ENCODE results near the gene SLC9A4.
A peak's percentile ranks its signal among the peaks of the same experiment; 100 is the strongest.

The SLC9A4 gene

GRCh38 chr2:102439065-102439695, 33.8 kb upstream of the SLC9A4 start:
- Mint-ChIP-seq H3K27me3 (no peaks in the 10 kb centered on the region), H3K27ac (no peak overlapping the region), H3K9me3 (no peaks in the 10 kb centered on the region), H3K4me1 (peaks cover 24% of the 10 kb centered on the region), H3K4me3 (no peak overlapping the region), H3K36me3 (no peaks in the 10 kb centered on the region)
- no peak for ATAC-seq

GRCh38 chr2:102442967-102443828, 29.8 kb upstream of the SLC9A4 start:
- Mint-ChIP-seq H3K9me3 (no peaks in the 10 kb centered on the region), H3K36me3 (no peaks in the 10 kb centered on the region), H3K4me1 (peaks cover 5% of the 10 kb centered on the region), H3K4me3 (no peak overlapping the region), H3K27me3 (no peaks in the 10 kb centered on the region), H3K27ac (no peak overlapping the region)
- ATAC-seq, result peak; percentile 68

- no peak for ATAC-seq
- no peaks in the 10 kb centered on the region for H3K36me3 Mint-ChIP-seq
- no peaks in the 10 kb centered on the region for H3K27me3 Mint-ChIP-seq
- H3K9me3 Mint-ChIP-seq, result no peaks in the 10 kb centered on the region
- no peak overlapping the region for H3K27ac Mint-ChIP-seq
- no peak overlapping the region for H3K4me3 Mint-ChIP-seq
- peaks cover 5% of the 10 kb centered on the region for H3K4me1 Mint-ChIP-seq
Measured at GRCh38 chr2:102444233-102444632, 28.8 kb upstream of the SLC9A4 start.

- no peak overlapping the region for H3K27ac Mint-ChIP-seq
- H3K36me3 Mint-ChIP-seq, result no peaks in the 10 kb centered on the region
- H3K4me1 Mint-ChIP-seq, result peaks cover 5% of the 10 kb centered on the region
- H3K27me3 Mint-ChIP-seq, result no peaks in the 10 kb centered on the region
- ATAC-seq, result no peak
- no peaks in the 10 kb centered on the region for H3K9me3 Mint-ChIP-seq
- no peak overlapping the region for H3K4me3 Mint-ChIP-seq
Measured at GRCh38 chr2:102446936-102447335, 26.1 kb upstream of the SLC9A4 start.

GRCh38 chr2:102449370-102449974, 23.6 kb upstream of the SLC9A4 start:
- Mint-ChIP-seq H3K36me3 (no peaks in the 10 kb centered on the region), H3K9me3 (no peaks in the 10 kb centered on the region), H3K27me3 (no peaks in the 10 kb centered on the region), H3K27ac (no peak overlapping the region), H3K4me1 (no peaks in the 10 kb centered on the region), H3K4me3 (no peak overlapping the region)
- no peak for ATAC-seq

GRCh38 chr2:102451968-102452367, 21.1 kb upstream of the SLC9A4 start:
- ATAC-seq, result no peak
- H3K4me1 Mint-ChIP-seq, result no peaks in the 10 kb centered on the region
- peaks cover 9% of the 10 kb centered on the region for H3K27me3 Mint-ChIP-seq
- H3K4me3 Mint-ChIP-seq, result no peak overlapping the region
- H3K36me3 Mint-ChIP-seq, result peaks cover 6% of the 10 kb centered on the region
- no peak overlapping the region for H3K27ac Mint-ChIP-seq
- peaks cover 3% of the 10 kb centered on the region for H3K9me3 Mint-ChIP-seq

- Mint-ChIP-seq H3K9me3 (peaks cover 3% of the 10 kb centered on the region), H3K4me1 (no peaks in the 10 kb centered on the region), H3K36me3 (peaks cover 6% of the 10 kb centered on the region), H3K27me3 (peaks cover 9% of the 10 kb centered on the region), H3K27ac (no peak overlapping the region), H3K4me3 (no peak overlapping the region)
- ATAC-seq, result no peak
Measured at GRCh38 chr2:102453501-102453900, 19.5 kb upstream of the SLC9A4 start.

GRCh38 chr2:102455061-102455670, 17.9 kb upstream of the SLC9A4 start:
- ATAC-seq, result no peak
- H3K27ac Mint-ChIP-seq, result no peak overlapping the region
- H3K27me3 Mint-ChIP-seq, result peaks cover 19% of the 10 kb centered on the region
- no peaks in the 10 kb centered on the region for H3K4me1 Mint-ChIP-seq
- no peak overlapping the region for H3K4me3 Mint-ChIP-seq
- H3K9me3 Mint-ChIP-seq, result peaks cover 3% of the 10 kb centered on the region
- H3K36me3 Mint-ChIP-seq, result peaks cover 6% of the 10 kb centered on the region

GRCh38 chr2:102460467-102460866, 12.6 kb upstream of the SLC9A4 start:
- H3K4me1 Mint-ChIP-seq, result no peaks in the 10 kb centered on the region
- H3K4me3 Mint-ChIP-seq, result no peak overlapping the region
- H3K27me3 Mint-ChIP-seq, result peaks cover 37% of the 10 kb centered on the region
- H3K36me3 Mint-ChIP-seq, result peaks cover 6% of the 10 kb centered on the region
- H3K27ac Mint-ChIP-seq, result no peak overlapping the region
- no peak for ATAC-seq
- peaks cover 12% of the 10 kb centered on the region for H3K9me3 Mint-ChIP-seq

GRCh38 chr2:102461188-102461587, 11.8 kb upstream of the SLC9A4 start:
- Mint-ChIP-seq H3K4me1 (no peaks in the 10 kb centered on the region), H3K27ac (no peak overlapping the region), H3K9me3 (peaks cover 9% of the 10 kb centered on the region), H3K36me3 (no peaks in the 10 kb centered on the region), H3K4me3 (no peak overlapping the region), H3K27me3 (peaks cover 35% of the 10 kb centered on the region)
- peak; percentile 54 for ATAC-seq

- Mint-ChIP-seq H3K9me3 (peaks cover 9% of the 10 kb centered on the region), H3K27me3 (peaks cover 38% of the 10 kb centered on the region), H3K36me3 (no peaks in the 10 kb centered on the region), H3K4me3 (no peak overlapping the region), H3K27ac (no peak overlapping the region), H3K4me1 (no peaks in the 10 kb centered on the region)
- no peak for ATAC-seq
Measured at GRCh38 chr2:102463160-102463559, 9.9 kb upstream of the SLC9A4 start.

- no peak overlapping the region for H3K27ac Mint-ChIP-seq
- H3K36me3 Mint-ChIP-seq, result peaks cover 6% of the 10 kb centered on the region
Measured at GRCh38 chr2:102470168-102470567, 2.9 kb upstream of the SLC9A4 start.

GRCh38 chr2:102473631-102474030, 605 bp downstream of the SLC9A4 start:
- Mint-ChIP-seq H3K4me3 (no peak overlapping the region), H3K9me3 (peaks cover 10% of the 10 kb centered on the region), H3K36me3 (peaks cover 6% of the 10 kb centered on the region), H3K27ac (no peak overlapping the region), H3K27me3 (peaks cover 32% of the 10 kb centered on the region), H3K4me1 (no peaks in the 10 kb centered on the region)
- no peak for ATAC-seq

More at GRCh38 chr2:102470168-102470567, 2.9 kb upstream of the SLC9A4 start:
- ATAC-seq, result no peak
- Mint-ChIP-seq H3K4me1 (no peaks in the 10 kb centered on the region), H3K9me3 (peaks cover 10% of the 10 kb centered on the region), H3K4me3 (no peak overlapping the region), H3K27me3 (peaks cover 36% of the 10 kb centered on the region)

GRCh38 chr2:102474785-102475184, 1.8 kb downstream of the SLC9A4 start:
- H3K27ac Mint-ChIP-seq, result no peak overlapping the region
- H3K4me1 Mint-ChIP-seq, result peaks cover 6% of the 10 kb centered on the region
- H3K27me3 Mint-ChIP-seq, result peaks cover 30% of the 10 kb centered on the region
- peaks cover 6% of the 10 kb centered on the region for H3K36me3 Mint-ChIP-seq
- no peak for ATAC-seq
- H3K9me3 Mint-ChIP-seq, result peaks cover 7% of the 10 kb centered on the region
- no peak overlapping the region for H3K4me3 Mint-ChIP-seq

GRCh38 chr2:102478686-102479470, 5.9 kb downstream of the SLC9A4 start:
- Mint-ChIP-seq H3K4me1 (peaks cover 6% of the 10 kb centered on the region), H3K9me3 (no peaks in the 10 kb centered on the region), H3K36me3 (no peaks in the 10 kb centered on the region), H3K27me3 (peaks cover 22% of the 10 kb centered on the region), H3K27ac (no peak overlapping the region), H3K4me3 (no peak overlapping the region)
- ATAC-seq, result peak; percentile 55

Data from stimulated activated memory B cell treated with anti-CD40 and anti-IgM and Interleukin-4, amounts not matched to agents 10 μg/mL and 1 μg/mL and 100 μg/mL, for 72 hours (primary cell).